ENCODE measurements around the gene YWHAE. TPM values are rescaled to one million over a fixed set of nuclear protein-coding genes. Genes with fewer than 3 reads are reported as not detected.
A peak's percentile ranks its signal among the peaks of the same experiment; 100 is the strongest.
"Not testable (repeated sequence)": the region's sequence is repeated elsewhere in the genome, so short reads cannot be mapped to it uniquely, and the experiment has no call there.

YWHAE gene
- total and polyA plus RNA-seq, 9 of the 15 experiments (the other 6 are each of a cell fraction or from before 2014, with no cell fraction given) = 184 to 727 (median 448) TPM

GRCh38 chr17:1360975-1361374, 39.0 kb downstream of the YWHAE start (continued):
- no peak for TF ChIP-seq IRF1 (CRISPR knock-in tag; IDR thresholded peaks at IDR 0.05; ENCODE audit: borderline replicate concordance)
- no peak for TF ChIP-seq PHF8 (IDR thresholded peaks at IDR 0.05; ENCODE audit: borderline replicate concordance, low read length)
- TF ChIP-seq FOXA3 (CRISPR knock-in tag; conservative IDR thresholded peaks at IDR 0.05 in 1 of 2, IDR thresholded peaks at IDR 0.05 in 1 of 2) = no peak
- TF ChIP-seq ZC3H11A (IDR thresholded peaks at IDR 0.05; ENCODE audit: low read depth, low read length) = no peak

GRCh38 chr17:1360315-1360714, 39.7 kb downstream of the YWHAE start:
- ATAC-seq; in situ Hi-C loops (cut with MboI); POLR2A ChIA-PET; H3K4me2 ChIP-seq (ENCODE audit: insufficient read depth, low read length); H3K4me3 ChIP-seq; BruUV-seq (replicated peaks); H2AFZ ChIP-seq (ENCODE audit: low read depth, low read length); CTCF ChIA-PET (ENCODE audit: low intra/inter-chr PET ratio); DNase-seq (ENCODE audit: extremely low read depth in 1 of 4, low spot score in 3 of 4); H3K4me1 ChIP-seq (replicated peaks in 1 of 2; ENCODE audit: control insufficient read depth in 2 of 2, insufficient read depth in 2 of 2, low read length in 2 of 2); H3K9me1 ChIP-seq (ENCODE audit: control insufficient read depth, insufficient read depth, low read length); intact Hi-C loops (cut with micrococcal nuclease); H3K27ac ChIP-seq (ENCODE audit: extremely low read depth, low read depth, low read length); H3K9ac ChIP-seq (ENCODE audit: insufficient read depth in 1 of 2, low read depth in 2 of 2, low read length in 2 of 2); H3K9me3 ChIP-seq (replicated peaks; ENCODE audit: control insufficient read depth, insufficient read depth, low read depth, low read length); H3K27me3 ChIP-seq (ENCODE audit: control insufficient read depth in 2 of 2, insufficient read depth in 2 of 2, low read length in 2 of 2); FAIRE-seq; TF ChIP-seq ATF3 (CRISPR knock-in tag; conservative IDR thresholded peaks at IDR 0.05); JUND (tag; IDR thresholded peaks at IDR 0.05; ENCODE audit: borderline replicate concordance, low read depth, low read length): not testable (repeated sequence)
- Histone ChIP-seq H3K79me2 (ENCODE audit: control insufficient read depth, insufficient read depth, low read length) (peaks cover 75% of the 10 kb centered on the region), H3K36me3 (ENCODE audit: control insufficient read depth, insufficient read depth, low read length) (peaks cover 83% of the 10 kb centered on the region), H4K20me1 (replicated peaks; ENCODE audit: control insufficient read depth, insufficient read depth, low read length) (peaks cover 18% of the 10 kb centered on the region)
- TF ChIP-seq ATF3 (IDR thresholded peaks at IDR 0.05) (peak; percentile 49; the same call in 1 of the 2 replicates), FOSL1 (tag; conservative IDR thresholded peaks at IDR 0.05) (peak; percentile 55; the same call in 1 of the 2 replicates), JUND (IDR thresholded peaks at IDR 0.05; ENCODE audit: borderline replicate concordance, low read depth, low read length) (peak; percentile 32; the same call in 1 of the 2 replicates)
- WGBS (ENCODE audit: insufficient coverage, low coverage, missing lambda C conversion rate) = 47% methylated on average over 5 of the region's 5 CpGs

All from K562 (cell line).